SK-N-SH (cell line): ENCODE measurements around the gene VANGL1. TPM values are rescaled to one million over a fixed set of nuclear protein-coding genes. Genes with fewer than 3 reads are reported as not detected.

ENCODE experiments used
- CTCF ChIA-PET: fragments of 300-600, 350-600 bp; formaldehyde crosslinking; extraction: SDS; loops from one replicate; lab custom pipeline; 2021; lab: Yijun Ruan, JAX
- POLR2A ChIA-PET: fragments of 350-600 bp; sonication (Branson Sonifier 250); formaldehyde crosslinking; extraction: SDS; loops from one replicate; lab custom pipeline; 2020; ENCODE audit warnings: antibody characterized with exemption, inconsistent platforms; lab: Yijun Ruan, JAX
- DNase-seq: peaks from one replicate; pipeline ENCODE4 v3.0.0; 2012
- H2AFZ ChIP-seq: fragments of 200-600 bp; sonication (generic); 2 replicates; pipeline ENCODE4 v1.8.1; 2016; ENCODE audit warnings: antibody characterized with exemption, mild to moderate bottlenecking, low read depth
- H3F3A ChIP-seq: fragments of 200-600 bp; sonication (generic); replicated peaks from 2 replicates; pipeline ENCODE3; 2016; ENCODE audit warnings: antibody characterized with exemption, mild to moderate bottlenecking; ENCODE audit not compliant: insufficient read depth
- H3K27ac ChIP-seq, 2 experiments: fragments of 200-500 bp in 1 of 2; fragments of 200-600 bp in 1 of 2; sonication (Bioruptor generic) in 1 of 2; sonication (generic), shearing (Covaris generic) in 1 of 2; 2 replicates each; pipeline versions ENCODE4 v1.5.1 to v1.6.1; 2014 to 2016; ENCODE audit warnings: low read depth in 2 of 2, inconsistent platforms in 1 of 2, low read length in 1 of 2, mild to moderate bottlenecking in 1 of 2, mixed read lengths in 1 of 2
- H3K27me3 ChIP-seq: fragments of 200-600 bp; sonication (generic), shearing (Covaris generic); 2 replicates; pipeline ENCODE4 v1.6.1; 2016; ENCODE audit warnings: mixed run types; ENCODE audit not compliant: insufficient read depth
- H3K36me3 ChIP-seq, 2 experiments: fragments of 200-500 bp in 1 of 2; fragments of 200-600 bp in 1 of 2; sonication (Bioruptor generic) in 1 of 2; sonication (generic) in 1 of 2; replicated peaks in 1 of 2; 2 replicates each; pipeline versions ENCODE3 to v1.5.1; 2014 to 2016; ENCODE audit warnings: low read length in 1 of 2, mild to moderate bottlenecking in 1 of 2; ENCODE audit not compliant: insufficient read depth in 2 of 2, control insufficient read depth in 1 of 2
- H3K4me1 ChIP-seq, 2 experiments: fragments of 200-500 bp in 1 of 2; fragments of 200-600 bp in 1 of 2; sonication (Bioruptor generic) in 1 of 2; sonication (generic), shearing (Covaris generic) in 1 of 2; 2 replicates each; pipeline versions ENCODE4 v1.5.1 to v1.6.1; 2014 to 2016; ENCODE audit warnings: low read depth in 1 of 2, low read length in 1 of 2, mixed run types in 1 of 2; ENCODE audit not compliant: insufficient read depth in 2 of 2, control insufficient read depth in 1 of 2
- H3K4me2 ChIP-seq: fragments of 200-600 bp; sonication (generic), shearing (Covaris generic); 2 replicates; pipeline ENCODE4 v1.6.1; 2017; ENCODE audit warnings: mixed run types
- H3K4me3 ChIP-seq, 2 experiments: fragments of 200-500 bp in 1 of 2; fragments of 200-600 bp in 1 of 2; sonication (Bioruptor generic) in 1 of 2; sonication (generic), shearing (Covaris generic) in 1 of 2; 2 replicates each; pipeline versions ENCODE4 v1.5.1 to v1.8.1; 2014 to 2016; ENCODE audit warnings: low read depth in 2 of 2, inconsistent platforms in 1 of 2, low read length in 1 of 2, mild to moderate bottlenecking in 1 of 2, mixed read lengths in 1 of 2, moderate library complexity in 1 of 2
- H3K79me2 ChIP-seq: fragments of 200-600 bp; sonication (generic); 2 replicates; pipeline ENCODE4 v1.8.1; 2017; ENCODE audit warnings: mild to moderate bottlenecking; ENCODE audit not compliant: insufficient read depth
- H3K9ac ChIP-seq: fragments of 200-600 bp; sonication (generic); 2 replicates; pipeline ENCODE4 v1.6.1; 2017; ENCODE audit warnings: mixed run types
- H3K9me2 ChIP-seq: fragments of 200-600 bp; sonication (generic); 2 replicates; pipeline ENCODE4 v1.6.1; 2017; ENCODE audit warnings: mixed run types
- H3K9me3 ChIP-seq: fragments of 200-600 bp; sonication (generic); 2 replicates; pipeline ENCODE4 v1.6.1; 2017; ENCODE audit warnings: mixed run types, mild to moderate bottlenecking, moderate library complexity
- H4K20me1 ChIP-seq: fragments of 200-600 bp; sonication (generic); 2 replicates; pipeline ENCODE4 v1.6.1; 2017; ENCODE audit warnings: mild to moderate bottlenecking, mixed run types; ENCODE audit not compliant: insufficient read depth
- CHD2 ChIP-seq: fragments of 150-350 bp; IDR thresholded peaks from 2 replicates; pipeline ENCODE4 v1.6.1; 2018; ENCODE audit warnings: low read length; ENCODE audit not compliant: partially characterized antibody
- CTCF ChIP-seq: fragments of 200-600 bp; sonication (generic); IDR thresholded peaks from 2 replicates; pipeline ENCODE4 v1.6.1; 2017; ENCODE audit warnings: antibody characterized with exemption, mild to moderate bottlenecking, moderate library complexity
- ELF1 ChIP-seq: IDR thresholded peaks from 2 replicates; pipeline ENCODE4 v1.4.0; 2012
- FOSL2 ChIP-seq: IDR thresholded peaks from 2 replicates; pipeline ENCODE4 v1.4.0; 2012; ENCODE audit warnings: low read depth, mild to moderate bottlenecking, moderate library complexity, borderline replicate concordance
- FOXJ3 ChIP-seq: sonication (generic); formaldehyde crosslinking; IDR thresholded peaks from 2 replicates; pipeline ENCODE4 v1.5.1; 2020; ENCODE audit warnings: mild to moderate bottlenecking, missing genetic modification reagents
- FOXM1 ChIP-seq: IDR thresholded peaks from 2 replicates; pipeline ENCODE4 v1.4.0; 2012; ENCODE audit warnings: low read depth, mild to moderate bottlenecking
- GATA2 ChIP-seq: sonication (generic); formaldehyde crosslinking; IDR thresholded peaks from 2 replicates; pipeline ENCODE4 v1.5.0; 2020; ENCODE audit warnings: mild to moderate bottlenecking, missing genetic modification reagents
- NFIC ChIP-seq: IDR thresholded peaks from 2 replicates; pipeline ENCODE4 v1.4.0; 2012; ENCODE audit warnings: borderline replicate concordance
- RAD21 ChIP-seq: IDR thresholded peaks from 2 replicates; pipeline ENCODE4 v1.6.1; 2012; ENCODE audit warnings: mild to moderate bottlenecking, low read length
- RXRA ChIP-seq: IDR thresholded peaks from 2 replicates; pipeline ENCODE4 v1.4.0; 2012; ENCODE audit warnings: low read depth, mild to moderate bottlenecking, borderline replicate concordance
- SMC3 ChIP-seq: IDR thresholded peaks from 2 replicates; pipeline ENCODE4 v1.6.1; 2012; ENCODE audit warnings: low read depth, low read length, improper control_type of control experiment
- TAF1 ChIP-seq: IDR thresholded peaks from 2 replicates; pipeline ENCODE4 v1.6.1; 2012; ENCODE audit warnings: low read depth, mild to moderate bottlenecking, low read length, moderate library complexity, borderline replicate concordance
- TCF12 ChIP-seq: IDR thresholded peaks from 2 replicates; pipeline ENCODE4 v1.4.0; 2012
- USF1 ChIP-seq: IDR thresholded peaks from 2 replicates; pipeline ENCODE4 v1.4.0; 2012; ENCODE audit warnings: low read depth, borderline replicate concordance
- YY1 ChIP-seq: IDR thresholded peaks from 2 replicates; pipeline ENCODE4 v1.4.0; 2012; ENCODE audit warnings: low read depth, mild to moderate bottlenecking
- WGBS: methylation state at CpG from one replicate; pipeline ENCODE4 v1.1.6; 2017; ENCODE audit warnings: low lambda C conversion rate; 5-methylcytosine and 5-hydroxymethylcytosine counted together
- polyA plus RNA-seq, 3 experiments: library from polyadenylated mRNA; depleted of rRNA; stranded (reverse); fragments of >200 nt; gene quantifications; 2 replicates each; pipeline ENCODE4 v1.2.3, GENCODE V29; 2012
- TF ChIP-seq, protein P1 (sequence below): IDR thresholded peaks from 2 replicates; pipeline ENCODE4; 2012
- TF ChIP-seq, protein P2 (sequence below): IDR thresholded peaks from 2 replicates; pipeline ENCODE4 v1.4.0; 2012; ENCODE audit warnings: low read depth, borderline replicate concordance
- TF ChIP-seq, protein P3 (sequence below): IDR thresholded peaks from 2 replicates; pipeline ENCODE4 v1.4.0; 2012; ENCODE audit warnings: low read depth

VANGL1 gene
- polyA plus RNA-seq, 1 of the 3 experiments (the other 2 are of a cell fraction): 5.4 TPM

- no peaks in the 10 kb centered on the region; the same call in 1 of the 2 replicates for H3K9me3 ChIP-seq
- H2AFZ ChIP-seq: no peak overlapping the region
- POLR2A ChIA-PET: no interaction called here
- DNase-seq: no peak
- no peak overlapping the region for H3K27ac ChIP-seq
- CTCF ChIA-PET: interaction anchor here (0.9 kb wide), 1 partner anchor 66 kb away, joined by 3 read pairs; no protein-coding TSS in a partner anchor
- no peak overlapping the region for H3K4me2 ChIP-seq
- H3K4me3 ChIP-seq: no peak overlapping the region
- peaks cover 7% of the 10 kb centered on the region for H4K20me1 ChIP-seq
- WGBS: 94% methylated on average over 1 of the region's 1 CpG
- H3K36me3 ChIP-seq: no peaks in the 10 kb centered on the region
- H3K4me1 ChIP-seq: peaks cover 3 to 7% of the 10 kb centered on the region in 2 experiments; a peak in 3 of 4 replicates
- H3K79me2 ChIP-seq: peaks cover 33% of the 10 kb centered on the region
- H3K9ac ChIP-seq: no peak overlapping the region
- TF ChIP-seq, protein P1, sequence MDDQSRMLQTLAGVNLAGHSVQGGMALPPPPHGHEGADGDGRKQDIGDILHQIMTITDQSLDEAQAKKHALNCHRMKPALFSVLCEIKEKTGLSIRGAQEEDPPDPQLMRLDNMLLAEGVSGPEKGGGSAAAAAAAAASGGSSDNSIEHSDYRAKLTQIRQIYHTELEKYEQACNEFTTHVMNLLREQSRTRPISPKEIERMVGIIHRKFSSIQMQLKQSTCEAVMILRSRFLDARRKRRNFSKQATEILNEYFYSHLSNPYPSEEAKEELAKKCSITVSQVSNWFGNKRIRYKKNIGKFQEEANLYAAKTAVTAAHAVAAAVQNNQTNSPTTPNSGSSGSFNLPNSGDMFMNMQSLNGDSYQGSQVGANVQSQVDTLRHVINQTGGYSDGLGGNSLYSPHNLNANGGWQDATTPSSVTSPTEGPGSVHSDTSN: no peak
- TF ChIP-seq NFIC: no peak
- no peak for TF ChIP-seq GATA2
- no peak for TF ChIP-seq FOXM1
- no peak for TF ChIP-seq CHD2
- TF ChIP-seq FOXJ3 (CRISPR knock-in tag): no peak
- no peak for TF ChIP-seq USF1
- TF ChIP-seq, protein P2, sequence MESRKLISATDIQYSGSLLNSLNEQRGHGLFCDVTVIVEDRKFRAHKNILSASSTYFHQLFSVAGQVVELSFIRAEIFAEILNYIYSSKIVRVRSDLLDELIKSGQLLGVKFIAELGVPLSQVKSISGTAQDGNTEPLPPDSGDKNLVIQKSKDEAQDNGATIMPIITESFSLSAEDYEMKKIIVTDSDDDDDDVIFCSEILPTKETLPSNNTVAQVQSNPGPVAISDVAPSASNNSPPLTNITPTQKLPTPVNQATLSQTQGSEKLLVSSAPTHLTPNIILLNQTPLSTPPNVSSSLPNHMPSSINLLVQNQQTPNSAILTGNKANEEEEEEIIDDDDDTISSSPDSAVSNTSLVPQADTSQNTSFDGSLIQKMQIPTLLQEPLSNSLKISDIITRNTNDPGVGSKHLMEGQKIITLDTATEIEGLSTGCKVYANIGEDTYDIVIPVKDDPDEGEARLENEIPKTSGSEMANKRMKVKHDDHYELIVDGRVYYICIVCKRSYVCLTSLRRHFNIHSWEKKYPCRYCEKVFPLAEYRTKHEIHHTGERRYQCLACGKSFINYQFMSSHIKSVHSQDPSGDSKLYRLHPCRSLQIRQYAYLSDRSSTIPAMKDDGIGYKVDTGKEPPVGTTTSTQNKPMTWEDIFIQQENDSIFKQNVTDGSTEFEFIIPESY: no peak
- no peak for TF ChIP-seq FOSL2
- TF ChIP-seq RXRA: no peak
- no peak for TF ChIP-seq YY1
- H3K9me2 ChIP-seq: no peaks in the 10 kb centered on the region
- no peaks in the 10 kb centered on the region for H3K27me3 ChIP-seq
- H3F3A ChIP-seq: no peaks in the 10 kb centered on the region
Observed at GRCh38 chr1:115640384-115640783, 1.4 kb upstream of the VANGL1 start.

DNA sequence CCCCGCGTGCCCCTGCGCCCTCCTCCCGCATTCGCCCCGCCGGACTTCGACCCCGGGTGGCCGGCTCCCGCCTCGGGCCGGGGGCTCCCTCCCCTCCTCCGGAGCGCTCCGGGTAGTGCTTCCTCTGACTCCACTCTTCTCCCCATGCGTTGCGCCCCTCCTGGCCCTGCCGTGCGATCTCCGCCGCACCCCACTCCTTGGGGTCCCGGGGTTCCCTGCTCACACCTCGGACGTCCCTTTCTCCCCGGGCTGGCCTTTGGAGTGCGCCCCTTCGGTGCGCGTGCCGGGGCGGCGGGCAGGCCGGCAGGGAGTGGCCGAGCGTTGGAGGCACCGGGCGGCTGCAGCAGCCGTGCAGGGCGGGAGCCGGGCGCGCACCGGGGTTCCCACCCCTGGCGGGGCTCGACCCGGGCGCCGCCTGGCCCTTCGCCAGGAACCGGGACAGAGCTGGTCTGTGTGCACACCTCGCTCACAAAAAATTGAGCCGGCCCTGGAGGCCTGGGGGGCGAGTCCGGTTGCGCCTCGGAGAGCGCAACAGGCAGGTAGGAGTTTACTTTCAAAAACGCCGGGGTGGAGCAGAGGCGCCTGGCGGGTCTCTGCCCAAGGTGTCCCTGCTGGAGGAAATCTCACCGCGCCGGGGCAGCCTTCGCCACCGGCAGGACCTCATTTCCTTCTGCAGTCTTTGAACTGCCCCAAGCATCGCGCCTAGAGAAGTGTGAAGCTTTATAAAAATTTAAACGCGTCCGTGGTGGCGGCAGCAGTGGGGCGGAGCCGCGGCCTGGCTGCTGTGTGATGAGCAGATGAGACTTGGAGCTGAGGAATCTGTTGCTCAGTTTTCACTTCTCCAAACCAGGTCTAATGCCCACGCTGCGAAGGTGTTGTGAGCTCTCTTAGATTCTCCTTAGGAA is 650 bp downstream of the VANGL1 start:
- Histone ChIP-seq H3K9me2 (no peaks in the 10 kb centered on the region), H3K4me1 (peaks cover 7% of the 10 kb centered on the region in 2 experiments; a peak in 3 of 4 replicates), H4K20me1 (peaks cover 11% of the 10 kb centered on the region), H3F3A (no peaks in the 10 kb centered on the region), H3K4me3 (peak overlapping the region; percentile 94 to 97), H3K4me2 (peak overlapping the region; percentile 76), H3K36me3 (no peaks in the 10 kb centered on the region), H2AFZ (peak overlapping the region; percentile 51), H3K9me3 (no peaks in the 10 kb centered on the region; the same call in 1 of the 2 replicates), H3K9ac (peak overlapping the region; percentile 85), H3K79me2 (peaks cover 52% of the 10 kb centered on the region), H3K27me3 (no peaks in the 10 kb centered on the region), H3K27ac (peak overlapping the region; percentile 27 to 70)
- ChIA-PET CTCF (interaction anchor here (0.6 to 2.0 kb wide), 12 partner anchors 9 to 338 kb away, joined by 3 to 12 read pairs (median 5); no protein-coding TSS in a partner anchor), POLR2A (no interaction called here)
- WGBS: 2% methylated on average over 7 of the region's 78 CpGs
- peak; percentile 83 for DNase-seq
- TF ChIP-seq TCF12 (no peak), TAF1 (no peak), FOXJ3 (CRISPR knock-in tag) (no peak), NFIC (no peak; the same call in 1 of the 2 replicates), CTCF (0 out of 2 replicates have a peak, but pooled peaks have one; percentile 14), RAD21 (no peak), FOXM1 (peak; percentile 70), ELF1 (no peak), FOSL2 (no peak), SMC3 (no peak), CHD2 (no peak)
- TF ChIP-seq, protein P3, sequence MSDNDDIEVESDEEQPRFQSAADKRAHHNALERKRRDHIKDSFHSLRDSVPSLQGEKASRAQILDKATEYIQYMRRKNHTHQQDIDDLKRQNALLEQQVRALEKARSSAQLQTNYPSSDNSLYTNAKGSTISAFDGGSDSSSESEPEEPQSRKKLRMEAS: peak; percentile 19; the same call in 1 of the 2 replicates
